Dedifferentiated amniotic fluid mesenchymal stem cell (primary cell): Measurements from ENCODE around the gene MYMX.
"Not testable (repeated sequence)": the region's sequence is repeated elsewhere in the genome, so short reads cannot be mapped to it uniquely, and the experiment has no call there.

Source experiments
- DNase-seq: peaks from one replicate; pipeline ENCODE4 v3.0.0-alpha.2; 2016; ENCODE audit errors: extremely low spot score

Gene MYMX

DNA sequence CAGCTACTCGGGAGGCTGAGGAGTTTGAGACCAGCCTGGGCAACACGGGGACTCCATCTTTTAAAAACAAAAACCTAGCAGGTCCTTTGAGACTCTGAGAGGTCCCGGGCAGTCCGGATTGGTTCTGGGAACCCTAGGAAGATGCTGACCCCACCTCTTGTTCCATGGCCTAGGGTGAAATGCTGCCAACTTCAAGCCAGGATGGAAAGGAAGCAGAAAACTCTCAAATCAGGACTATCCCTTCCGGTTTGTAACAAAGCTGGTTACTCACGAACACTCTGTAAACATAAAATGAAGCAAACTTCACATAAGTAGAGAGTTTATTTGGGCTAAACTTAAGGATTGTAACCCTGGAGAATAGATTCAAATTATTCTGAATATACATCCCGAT is 30.1 kb upstream of the MYMX start:
- DNase-seq: no peak

DNA sequence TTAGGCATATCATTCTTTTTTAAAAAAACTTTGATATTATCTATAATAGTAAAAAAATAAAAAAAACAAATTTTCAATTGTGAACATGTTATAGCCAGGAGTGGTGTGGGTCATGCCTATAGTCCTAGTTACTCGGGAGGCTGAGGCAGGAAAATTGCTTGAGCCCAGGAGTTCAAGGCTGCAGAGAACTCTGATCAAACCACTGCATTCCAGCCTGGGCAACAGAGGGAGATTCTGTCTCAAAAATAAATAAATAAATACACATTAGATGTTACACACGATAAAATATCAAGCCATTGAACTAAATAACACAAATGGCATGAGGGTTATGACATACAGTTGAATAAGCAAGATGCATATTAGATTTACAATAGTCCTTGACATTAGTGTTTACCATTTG is 27.9 kb upstream of the MYMX start:
- no peak for DNase-seq

DNA sequence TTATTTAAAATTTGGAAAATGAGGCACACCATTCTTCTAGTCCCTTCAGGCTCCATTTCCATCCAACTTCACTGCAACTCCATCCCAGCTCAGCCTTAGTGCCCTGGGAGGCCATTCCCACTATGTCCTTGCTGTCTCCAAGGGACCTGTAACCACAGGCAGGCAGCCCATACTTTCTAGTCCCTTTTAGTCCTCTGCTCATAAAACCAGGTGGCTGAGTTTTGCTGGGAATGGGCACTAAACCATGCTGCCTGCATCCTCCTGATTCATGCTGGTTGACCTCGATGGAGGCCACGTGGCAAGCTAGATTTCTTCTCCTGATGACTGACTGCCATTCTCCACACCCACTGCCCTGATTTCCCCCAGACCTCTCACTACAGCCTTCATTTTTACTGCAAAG is 27.5 kb upstream of the MYMX start:
- DNase-seq: no peak

DNA sequence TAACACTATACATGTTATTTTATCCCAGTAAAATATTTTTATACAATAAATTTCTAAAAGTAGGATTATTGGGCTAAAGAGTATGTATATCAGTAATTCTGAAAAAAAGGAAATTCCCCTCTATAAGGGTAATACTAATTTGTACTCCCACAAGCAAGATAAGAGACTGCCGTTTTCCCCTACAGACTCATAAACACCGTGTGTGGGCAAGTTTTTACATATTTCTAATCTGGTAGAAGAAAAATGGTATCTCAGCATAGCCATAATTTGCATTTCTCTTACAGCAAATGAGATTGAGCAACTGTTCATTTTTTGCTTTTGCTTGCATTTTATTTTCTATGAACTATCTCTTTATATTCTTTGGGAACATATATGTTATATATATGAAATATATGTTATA is 26.0 kb upstream of the MYMX start:
- DNase-seq: no peak

DNA sequence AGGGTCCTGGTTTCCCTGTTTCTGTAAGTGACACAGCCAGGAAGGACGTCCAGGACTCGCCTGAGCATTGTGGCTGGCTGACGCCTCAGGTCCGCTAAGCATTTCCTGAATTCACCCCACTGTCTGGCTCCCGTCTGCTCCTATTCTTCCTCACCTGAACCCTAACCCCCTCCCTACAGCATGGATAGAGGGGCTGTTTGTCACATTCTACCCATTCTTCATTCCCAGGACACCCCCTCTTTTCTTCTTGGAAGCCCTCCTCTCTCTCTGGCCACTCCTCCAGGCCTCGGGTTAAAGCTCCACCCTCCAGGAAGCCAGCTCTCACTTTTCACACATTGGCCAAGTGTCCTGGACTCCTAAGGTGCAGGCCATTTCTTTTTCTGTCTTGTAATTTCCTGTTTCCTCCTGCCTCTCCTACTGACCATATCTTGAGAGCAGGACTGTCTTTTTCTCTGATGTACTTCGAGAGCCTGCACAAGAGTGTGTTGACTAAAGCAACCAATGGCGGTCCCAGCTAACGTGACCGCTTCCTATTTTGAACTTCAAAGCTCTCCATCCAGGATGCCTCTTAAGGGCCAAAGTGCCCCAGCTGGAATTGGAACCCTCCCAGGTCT is 24.2 kb upstream of the MYMX start:
- no peak for DNase-seq

DNA sequence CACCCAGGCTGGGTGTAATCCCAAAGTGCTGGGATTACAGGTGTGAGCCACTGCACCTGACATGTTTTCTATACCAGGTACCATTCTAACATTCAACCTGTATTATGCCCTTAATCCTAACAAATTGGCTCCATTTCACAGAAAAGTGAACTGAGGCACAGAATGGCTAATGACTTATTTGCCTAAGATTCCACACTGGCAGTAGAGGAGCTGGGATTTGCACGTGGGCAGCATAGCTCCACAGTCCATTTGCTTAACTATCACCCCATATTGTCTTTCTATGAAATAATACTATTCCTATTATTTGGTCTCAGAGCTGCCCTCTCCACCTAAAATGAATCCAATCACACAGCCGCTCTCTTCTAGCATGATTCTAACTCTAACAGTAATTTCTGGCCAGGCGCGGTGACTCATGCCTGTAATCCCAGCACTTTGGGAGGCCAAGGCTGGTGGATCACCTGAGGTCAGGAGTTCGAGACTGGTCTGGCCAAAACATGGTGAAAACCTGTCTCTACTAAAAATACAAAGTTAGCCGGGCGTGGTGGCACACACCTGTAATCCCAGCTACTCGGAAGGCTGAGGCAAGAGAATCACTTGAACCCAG is 23.3 kb upstream of the MYMX start:
- DNase-seq: no peak

DNA sequence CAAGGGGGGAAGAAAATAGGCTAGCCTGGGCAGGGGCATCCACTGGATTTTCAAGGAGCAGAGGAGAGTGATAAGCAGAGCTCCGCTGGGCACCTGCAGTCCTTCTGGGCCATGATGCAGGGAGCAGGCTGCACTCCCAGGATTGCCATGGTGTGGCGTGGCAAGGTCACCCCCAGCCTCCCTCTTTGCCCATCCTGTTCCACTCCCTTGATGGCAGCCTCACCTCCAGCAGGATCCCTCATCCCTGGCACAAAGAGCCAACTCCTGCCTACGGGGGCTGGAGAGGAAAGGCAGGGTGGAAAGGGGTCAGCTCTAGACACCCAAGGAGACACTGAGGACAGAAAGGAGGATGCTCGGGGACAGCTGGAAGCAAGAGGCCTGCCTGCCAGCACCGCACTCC is 22.4 kb upstream of the MYMX start:
- DNase-seq: no peak

DNA sequence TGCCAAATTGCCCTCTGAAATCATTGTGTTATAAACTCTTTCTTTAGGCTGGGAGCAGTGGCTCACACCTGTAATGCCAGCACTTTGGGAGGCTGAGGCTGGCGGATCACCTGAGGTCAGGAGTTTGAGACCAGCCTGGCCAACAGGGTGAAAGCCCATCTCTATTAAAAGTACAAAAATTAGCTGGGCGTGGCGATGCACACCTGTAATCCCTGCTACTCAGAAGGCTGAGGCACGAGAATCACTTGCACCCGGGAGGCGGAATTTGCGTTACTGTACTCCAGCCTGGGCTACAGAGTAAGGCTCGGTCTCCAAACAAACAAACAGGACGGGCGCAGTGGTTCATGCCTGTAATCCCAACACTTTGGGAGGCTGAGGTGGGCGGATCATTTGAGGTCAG is 20.4 kb upstream of the MYMX start:
- not testable (repeated sequence) for DNase-seq

DNA sequence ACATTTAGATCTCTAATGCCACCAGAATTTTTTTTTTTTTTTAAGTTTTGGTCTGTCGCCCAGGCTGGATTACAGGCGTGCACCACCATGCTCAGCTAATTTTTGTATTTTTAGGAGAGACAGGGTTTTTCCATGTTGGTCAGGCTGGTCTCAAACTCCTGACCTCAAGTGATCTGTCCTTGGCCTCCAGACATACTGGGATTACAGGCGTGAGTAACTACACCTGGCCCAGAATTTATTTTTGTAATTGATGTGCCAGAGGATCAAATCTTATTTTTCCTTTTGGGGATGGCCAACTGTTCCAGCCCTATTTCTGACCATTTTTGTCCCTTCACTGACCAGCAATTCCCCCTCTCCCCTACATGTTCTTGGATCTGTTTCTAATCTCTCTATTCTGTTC is 18.0 kb upstream of the MYMX start:
- no peak for DNase-seq

DNA sequence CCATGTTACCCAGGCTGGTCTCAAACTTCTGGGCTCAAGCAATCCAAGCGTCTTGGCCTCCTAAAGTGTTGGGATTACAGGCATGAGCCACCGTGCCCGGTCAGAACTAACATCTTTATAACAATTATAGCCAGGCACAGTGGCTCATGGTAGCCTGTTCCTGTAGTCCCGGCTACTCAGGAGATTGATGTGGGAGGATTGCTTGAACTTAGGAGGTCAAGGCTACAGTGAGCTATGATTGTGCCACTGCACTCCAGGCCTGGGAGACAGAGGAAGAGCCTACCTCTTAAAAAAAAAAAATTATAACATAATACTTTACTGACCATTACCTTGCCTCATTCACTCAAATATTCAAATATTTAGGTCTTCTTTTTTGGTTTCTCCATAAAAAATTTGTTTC is 16.8 kb upstream of the MYMX start:
- DNase-seq: no peak

DNA sequence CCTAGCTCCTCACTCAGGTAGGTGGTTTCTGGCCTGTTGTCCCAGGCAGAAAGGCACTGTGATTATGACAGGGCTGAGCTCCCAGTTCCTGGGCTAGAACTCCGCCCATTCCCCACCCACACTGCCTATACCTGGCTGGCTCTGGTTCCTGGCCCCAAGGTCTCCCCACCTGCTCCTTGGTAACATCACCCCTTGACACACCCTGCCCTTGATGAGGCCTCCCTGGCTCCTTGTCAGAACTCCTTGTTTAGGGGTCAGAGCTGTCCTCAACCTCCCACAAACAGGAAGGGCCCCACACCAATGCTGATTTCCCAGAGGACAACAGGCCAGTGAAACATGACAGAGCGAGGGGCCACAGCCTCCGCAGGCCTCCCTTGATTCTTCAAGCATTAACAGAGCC is 15.5 kb upstream of the MYMX start:
- no peak for DNase-seq

DNA sequence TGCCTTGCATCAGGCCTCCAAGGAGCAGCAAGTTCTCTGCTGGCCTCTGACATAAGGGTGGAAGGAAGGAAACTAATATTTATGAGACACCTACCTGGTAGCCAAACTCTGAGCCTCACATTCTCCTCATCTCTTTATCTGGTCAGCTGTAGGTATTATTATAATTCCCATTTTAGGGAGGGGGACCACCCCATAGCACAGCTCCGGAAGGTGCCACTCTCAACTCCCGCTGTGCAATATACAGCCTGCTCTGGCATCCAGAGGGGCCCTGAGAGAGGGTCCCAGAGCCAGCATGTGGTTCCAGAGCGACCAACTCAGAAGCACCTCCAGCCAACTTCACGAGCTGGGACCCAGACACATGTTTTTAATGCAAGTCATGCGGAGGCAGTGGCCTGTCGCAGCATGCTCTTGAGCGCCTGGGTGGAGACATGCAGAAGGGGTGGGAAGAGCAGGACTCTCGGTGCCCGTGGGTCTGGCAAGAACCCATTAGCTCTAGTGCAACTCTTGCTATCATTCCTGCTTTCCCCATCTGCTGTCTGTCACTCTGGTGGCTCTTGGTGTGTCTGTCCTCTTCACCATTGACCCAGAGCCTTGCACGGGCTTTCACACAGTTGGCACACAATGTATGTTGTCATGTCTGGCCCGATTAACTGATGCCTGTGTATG is 15.0 kb upstream of the MYMX start:
- no peak for DNase-seq

DNA sequence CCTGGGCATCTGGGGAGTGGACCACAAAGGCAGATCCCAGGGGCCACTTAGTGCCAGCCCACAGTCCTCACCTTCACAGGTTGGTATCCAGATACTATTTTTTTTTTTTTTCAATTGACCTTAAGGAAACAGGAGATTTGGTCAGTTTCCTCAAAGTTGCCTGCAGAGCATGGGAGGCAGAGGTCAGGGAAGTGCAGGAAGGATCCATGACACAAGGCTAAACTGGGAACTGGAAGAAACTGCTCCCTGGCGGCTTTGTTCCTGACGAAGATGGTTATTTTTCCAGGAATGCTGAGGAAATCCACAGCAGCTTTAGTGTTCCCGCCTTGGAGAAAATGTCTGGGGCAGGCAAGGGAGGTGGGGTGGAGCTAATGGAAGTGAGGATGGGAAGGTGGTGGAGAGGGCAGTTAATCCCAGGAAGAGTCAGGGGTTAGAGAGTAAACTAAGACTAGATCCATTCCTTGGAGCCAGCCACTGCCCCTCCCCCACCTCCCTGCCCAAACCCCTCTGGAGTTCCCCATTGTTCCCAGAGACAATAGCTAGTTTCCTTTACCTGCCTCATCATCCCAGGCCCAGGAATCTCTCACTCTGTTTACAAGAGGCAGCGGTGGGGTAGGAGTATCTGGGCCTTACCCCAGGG is 14.3 kb upstream of the MYMX start:
- DNase-seq: no peak

DNA sequence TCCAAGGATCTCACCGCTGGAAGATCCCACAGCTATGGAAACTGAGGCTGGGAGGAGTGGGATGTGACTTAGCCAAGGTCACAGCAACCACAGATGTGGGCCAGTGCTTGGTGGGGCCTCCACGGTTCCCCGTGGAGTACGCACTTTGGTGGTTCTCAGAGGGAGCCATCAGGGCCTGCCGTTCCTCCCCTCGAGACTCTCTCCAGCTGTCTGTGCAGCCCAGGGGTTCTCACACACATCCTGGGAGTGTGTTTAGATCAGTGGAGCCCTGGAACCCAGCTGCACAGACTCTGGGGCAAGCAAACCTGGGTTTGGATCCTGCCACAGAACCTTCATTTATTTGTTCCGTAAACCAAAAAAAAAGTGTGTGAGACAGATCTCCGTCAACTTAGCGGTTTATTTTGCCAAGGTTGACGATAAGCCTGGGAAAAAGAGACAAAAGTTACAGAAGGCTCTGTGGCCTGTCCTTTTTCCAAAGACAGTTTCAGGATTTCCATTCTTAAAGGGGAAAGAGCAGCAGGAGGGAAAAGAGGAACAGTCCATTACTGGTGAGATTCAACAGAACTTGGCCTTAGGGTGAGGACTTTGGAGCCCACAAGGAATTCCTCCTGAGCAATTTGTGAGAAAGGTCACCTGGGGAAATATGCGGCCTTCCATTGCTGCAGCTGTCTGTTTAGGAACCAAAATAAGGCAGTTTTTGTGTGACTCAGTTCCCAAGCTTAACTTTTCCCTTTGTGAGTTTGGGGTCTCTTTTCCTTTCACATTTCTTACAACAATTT is 13.6 kb upstream of the MYMX start:
- no peak for DNase-seq

DNA sequence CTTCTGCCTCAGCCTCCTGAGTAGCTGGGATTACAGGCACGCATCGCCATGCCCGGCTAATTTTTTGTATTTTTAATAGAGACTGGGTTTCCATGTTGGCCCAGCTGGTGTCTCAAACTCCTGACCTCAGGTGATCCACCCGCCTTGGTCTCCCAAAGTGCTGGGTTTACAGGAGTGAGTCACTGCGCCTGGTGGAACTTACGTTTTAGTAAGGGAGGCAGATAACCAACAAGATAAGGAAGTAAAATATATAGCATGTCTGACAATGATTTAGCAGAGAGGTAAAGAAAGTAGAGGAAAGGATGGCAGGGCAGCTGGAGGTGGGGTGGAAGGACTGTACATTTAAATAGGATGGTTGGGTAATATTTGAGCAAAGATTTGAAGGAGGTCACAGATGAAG is 12.8 kb upstream of the MYMX start:
- no peak for DNase-seq

DNA sequence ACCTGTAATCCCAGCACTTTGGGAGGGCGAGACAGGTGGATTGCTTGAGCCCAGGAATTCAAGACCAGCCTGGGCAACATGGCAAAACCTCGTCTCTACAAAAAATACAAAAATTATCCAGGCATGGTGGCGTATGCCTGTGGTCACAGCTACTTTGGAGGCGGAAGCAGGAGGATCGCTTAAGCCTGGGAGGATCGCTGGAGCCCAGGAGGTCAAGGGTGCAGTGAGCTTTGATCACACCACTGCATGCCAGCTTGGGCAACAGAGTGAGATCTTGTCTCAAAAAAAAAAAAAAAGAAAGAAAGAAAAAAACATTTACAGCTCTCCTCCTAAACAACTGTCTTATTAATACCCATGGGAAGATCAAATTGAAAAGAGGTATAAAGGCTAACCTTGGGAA is 8.8 kb upstream of the MYMX start:
- no peak for DNase-seq

DNA sequence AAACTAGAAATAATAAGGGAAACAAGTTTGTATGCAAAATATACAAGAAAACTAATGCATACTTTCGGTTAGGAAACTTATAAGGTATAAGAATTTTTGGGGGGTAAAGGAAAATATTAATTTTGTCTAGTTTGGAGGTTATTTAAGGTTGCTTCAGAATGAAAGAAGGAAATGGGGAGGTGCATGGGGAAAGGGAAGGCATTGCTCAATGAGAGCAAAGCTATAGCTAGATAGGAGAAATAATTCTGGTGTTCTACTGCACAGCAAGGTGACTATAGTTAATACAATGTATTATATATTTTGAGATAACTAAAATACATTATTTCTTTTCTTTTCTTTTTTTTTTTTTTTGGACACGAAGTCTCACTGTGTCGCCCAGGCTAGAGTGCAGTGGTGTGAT is 5.4 kb upstream of the MYMX start:
- DNase-seq: no peak

DNA sequence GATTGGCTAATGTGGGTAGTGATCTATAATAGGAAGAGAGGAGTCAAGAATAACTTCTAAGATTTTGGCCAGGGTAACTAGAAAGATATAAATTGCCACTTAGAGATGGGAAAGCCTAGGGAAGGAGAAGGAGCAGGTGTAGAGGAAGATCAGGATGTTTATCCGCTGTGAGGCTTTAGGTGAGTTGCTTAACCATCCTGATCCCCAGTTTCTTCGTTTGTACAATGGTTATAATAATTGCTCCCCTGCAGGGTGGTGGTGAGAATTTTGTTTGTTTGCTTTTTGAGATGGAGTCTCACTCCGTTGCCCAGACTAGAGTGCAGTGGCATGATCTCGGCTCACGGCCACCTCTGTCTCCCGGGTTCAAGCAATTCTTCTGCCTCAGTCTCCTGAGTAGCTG is 2.4 kb upstream of the MYMX start:
- DNase-seq: no peak

DNA sequence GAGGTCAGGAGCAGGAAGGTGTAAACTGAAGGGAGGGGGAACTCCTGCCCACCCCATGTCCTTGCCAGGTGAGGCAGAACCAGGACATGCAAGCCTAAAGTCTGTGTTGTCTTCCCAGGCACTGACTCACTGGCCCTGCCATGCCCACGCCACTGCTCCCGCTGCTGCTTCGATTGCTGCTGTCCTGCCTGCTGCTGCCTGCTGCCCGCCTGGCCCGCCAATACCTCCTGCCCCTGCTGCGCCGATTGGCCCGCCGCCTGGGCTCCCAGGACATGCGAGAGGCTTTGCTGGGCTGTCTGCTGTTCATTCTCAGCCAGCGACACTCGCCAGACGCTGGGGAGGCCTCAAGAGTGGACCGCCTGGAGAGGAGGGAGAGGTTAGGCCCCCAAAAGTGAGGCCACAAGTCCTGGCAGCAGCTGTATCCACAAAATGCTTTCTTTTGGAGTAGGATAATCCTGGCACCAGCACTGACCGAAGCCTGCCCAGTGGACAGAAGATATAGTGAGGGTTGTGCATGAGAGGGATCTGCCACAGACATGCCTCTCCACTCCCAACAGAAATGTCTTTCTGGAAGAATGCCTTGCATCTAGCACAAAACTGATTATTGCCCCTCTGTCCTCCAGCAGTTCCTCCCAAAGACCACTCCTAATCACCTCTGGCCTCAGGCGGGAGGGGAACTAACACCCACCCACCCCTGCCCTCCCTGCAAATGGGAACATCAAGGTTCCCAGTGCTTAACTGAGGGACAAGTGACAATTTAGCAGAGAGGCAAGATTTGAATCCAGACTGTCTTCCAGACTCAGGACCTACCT is 812 bp downstream of the MYMX start:
- no peak for DNase-seq

DNA sequence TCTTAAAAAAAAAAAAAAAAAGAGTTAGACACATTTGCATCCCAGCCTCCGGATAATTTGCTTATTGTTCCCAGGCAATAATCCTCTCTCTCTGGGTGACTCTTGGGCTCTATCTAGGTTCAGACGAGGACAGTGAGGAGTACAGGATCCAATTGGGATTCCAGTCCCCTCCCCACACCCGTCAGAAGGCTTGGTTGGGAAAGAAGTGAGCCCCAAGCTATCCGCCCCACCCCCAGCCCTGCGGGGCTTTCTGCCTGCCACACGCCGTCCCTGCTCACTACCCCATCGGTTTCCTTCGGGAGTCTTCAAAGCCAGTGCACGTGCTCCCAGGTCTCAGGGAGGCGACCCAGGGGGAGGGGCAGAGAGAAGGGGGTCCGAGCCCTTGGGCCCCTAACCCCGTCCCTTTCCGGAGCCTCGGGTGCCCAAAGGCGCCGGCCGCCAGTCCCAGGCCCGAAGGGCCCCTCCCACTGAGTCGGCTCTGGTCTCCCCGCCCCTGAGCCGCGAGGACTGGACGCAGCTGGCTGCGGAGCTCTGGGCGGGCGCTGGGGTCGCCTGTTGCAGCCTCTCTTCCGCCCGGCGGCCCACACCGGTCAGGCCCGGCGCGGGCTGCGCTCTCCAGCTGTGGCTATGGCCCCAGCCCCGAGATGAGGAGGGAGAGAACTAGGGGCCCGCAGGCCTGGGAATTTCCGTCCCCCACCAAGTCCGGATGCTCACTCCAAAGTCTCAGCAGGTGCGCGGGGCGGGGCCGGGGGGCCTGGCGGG is 2.5 kb downstream of the MYMX start:
- peak; percentile 43 for DNase-seq
